Caco-2 (cell line): ENCODE data around the gene DNM1L. TPM values are rescaled to one million over a fixed set of nuclear protein-coding genes. Genes with fewer than 3 reads are reported as not detected.

Experiments used
- BruUV-seq: library from RNA; stranded (reverse); fragments of 400-500 nt; replicated peaks from 2 replicates; lab custom pipeline; 2021; lab: Mats Ljungman, UMichigan
- CTCF ChIA-PET: fragments of 300-600 bp; sonication (Branson Sonifier 250); formaldehyde crosslinking; loops from one replicate; lab custom pipeline; 2022; ENCODE audit warnings: antibody characterized with exemption; lab: Charles Lee
- POLR2A ChIA-PET: fragments of 300-600 bp; sonication (Branson Sonifier 250); formaldehyde crosslinking; loops from one replicate; lab custom pipeline; 2022; ENCODE audit warnings: antibody characterized with exemption; lab: Charles Lee
- DNase-seq, 2 experiments: peaks; one replicate each; pipeline versions ENCODE4 v3.0.0 to v3.0.0-alpha.2; 2020 to 2022
- H3K27me3 ChIP-seq: replicated peaks from 2 replicates; pipeline ENCODE4 v1.6.0; 2011; ENCODE audit warnings: low read length; ENCODE audit not compliant: control insufficient read depth, insufficient read depth
- H3K36me3 ChIP-seq: 2 replicates; pipeline ENCODE4 v1.5.1; 2011; ENCODE audit warnings: low read length; ENCODE audit not compliant: control insufficient read depth, insufficient read depth
- H3K4me1 ChIP-seq: fragments of 250-450 bp; sonication (Bioruptor Pico); 2 replicates; pipeline ENCODE4 v1.5.1; 2020; ENCODE audit warnings: mild to moderate bottlenecking
- H3K4me3 ChIP-seq: 2 replicates; pipeline ENCODE4 v1.5.1; 2011; ENCODE audit warnings: low read depth, mild to moderate bottlenecking, control low read depth, low read length
- H3K9me3 ChIP-seq: fragments of 250-450 bp; sonication (Bioruptor Pico); 2 replicates; pipeline ENCODE4 v1.5.1; 2020; ENCODE audit warnings: mild to moderate bottlenecking, moderate library complexity
- H3K27ac Mint-ChIP-seq: one replicate; pipeline ENCODE4 v1.8.0; 2022; ENCODE audit warnings: mixed read lengths; ENCODE audit not compliant: unreplicated experiment
- H3K27me3 Mint-ChIP-seq: one replicate; pipeline ENCODE4 v1.8.0; 2022; ENCODE audit warnings: mixed read lengths; ENCODE audit not compliant: insufficient read depth, unreplicated experiment
- H3K36me3 Mint-ChIP-seq: one replicate; pipeline ENCODE4 v1.8.0; 2022; ENCODE audit warnings: mild to moderate bottlenecking, mixed read lengths; ENCODE audit not compliant: insufficient read depth, unreplicated experiment
- H3K4me1 Mint-ChIP-seq: one replicate; pipeline ENCODE4 v1.8.0; 2022; ENCODE audit warnings: low read depth, mixed read lengths; ENCODE audit not compliant: unreplicated experiment
- H3K4me3 Mint-ChIP-seq: one replicate; pipeline ENCODE4 v1.8.0; 2022; ENCODE audit warnings: mild to moderate bottlenecking, moderate library complexity, mixed read lengths; ENCODE audit not compliant: unreplicated experiment
- H3K9me3 Mint-ChIP-seq: one replicate; pipeline ENCODE4 v1.8.0; 2022; ENCODE audit warnings: mixed read lengths; ENCODE audit not compliant: unreplicated experiment
- intact Hi-C: fragments of 100-400 bp; cut with micrococcal nuclease; formaldehyde crosslinking; loops from one replicate; pipeline ENCODE4 v1.10.0; 2022; ENCODE audit not compliant: unreplicated experiment
- total RNA-seq: library from RNA; stranded (reverse); gene quantifications from 2 replicates; pipeline ENCODE4 v1.2.3, GENCODE V29; 2022
- TF ChIP-seq, protein P1 (sequence below), 2 experiments: fragments of 200-600 bp in 1 of 2; IDR thresholded peaks; 1 replicate in 1 of 2; 2 replicates in 1 of 2; pipeline versions ENCODE4 v1.5.1 to v1.8.0; 2011 to 2022; ENCODE audit warnings: antibody characterized with exemption in 1 of 2, control low read depth in 1 of 2, inconsistent platforms in 1 of 2, low read depth in 1 of 2, low read length in 1 of 2, mild to moderate bottlenecking in 1 of 2, moderate library complexity in 1 of 2; ENCODE audit not compliant: insufficient read depth in 1 of 2, severe bottlenecking in 1 of 2, unreplicated experiment in 1 of 2

DNM1L gene
- total RNA-seq, 1 experiment from 2014 or later, result 136 TPM

DNA sequence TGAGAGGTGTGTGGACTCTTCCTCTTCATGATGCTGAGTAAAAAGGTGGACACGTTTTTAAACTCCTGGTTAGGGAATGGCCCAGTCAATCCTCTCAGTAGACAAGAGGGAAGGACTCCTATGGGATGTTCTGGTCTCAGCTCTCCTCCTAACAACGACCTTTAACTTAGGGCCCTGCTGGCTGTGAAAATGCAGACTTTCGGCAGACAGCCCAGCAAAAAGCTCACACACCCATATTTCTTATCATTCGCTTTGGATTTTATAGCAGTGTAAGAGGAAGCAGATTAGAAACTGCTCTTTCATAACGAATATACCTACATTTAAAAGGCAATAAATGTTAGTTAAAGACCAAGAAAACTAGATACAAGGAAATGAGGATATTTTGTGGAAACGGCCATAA, 94.6 kb downstream of the DNM1L start:
- Mint-ChIP-seq H3K4me3 (no peak overlapping the region), H3K27ac (no peak overlapping the region), H3K27me3 (peaks cover 4% of the 10 kb centered on the region), H3K36me3 (no peaks in the 10 kb centered on the region), H3K4me1 (peaks cover 12% of the 10 kb centered on the region), H3K9me3 (no peaks in the 10 kb centered on the region)
- H3K9me3 ChIP-seq, result no peaks in the 10 kb centered on the region
- TF ChIP-seq, protein P1, sequence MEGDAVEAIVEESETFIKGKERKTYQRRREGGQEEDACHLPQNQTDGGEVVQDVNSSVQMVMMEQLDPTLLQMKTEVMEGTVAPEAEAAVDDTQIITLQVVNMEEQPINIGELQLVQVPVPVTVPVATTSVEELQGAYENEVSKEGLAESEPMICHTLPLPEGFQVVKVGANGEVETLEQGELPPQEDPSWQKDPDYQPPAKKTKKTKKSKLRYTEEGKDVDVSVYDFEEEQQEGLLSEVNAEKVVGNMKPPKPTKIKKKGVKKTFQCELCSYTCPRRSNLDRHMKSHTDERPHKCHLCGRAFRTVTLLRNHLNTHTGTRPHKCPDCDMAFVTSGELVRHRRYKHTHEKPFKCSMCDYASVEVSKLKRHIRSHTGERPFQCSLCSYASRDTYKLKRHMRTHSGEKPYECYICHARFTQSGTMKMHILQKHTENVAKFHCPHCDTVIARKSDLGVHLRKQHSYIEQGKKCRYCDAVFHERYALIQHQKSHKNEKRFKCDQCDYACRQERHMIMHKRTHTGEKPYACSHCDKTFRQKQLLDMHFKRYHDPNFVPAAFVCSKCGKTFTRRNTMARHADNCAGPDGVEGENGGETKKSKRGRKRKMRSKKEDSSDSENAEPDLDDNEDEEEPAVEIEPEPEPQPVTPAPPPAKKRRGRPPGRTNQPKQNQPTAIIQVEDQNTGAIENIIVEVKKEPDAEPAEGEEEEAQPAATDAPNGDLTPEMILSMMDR (IDR thresholded peaks at IDR 0.05; ENCODE audit: insufficient read depth in 1 of 2, low read depth in 1 of 2, low read length in 1 of 2, severe bottlenecking in 1 of 2, unreplicated experiment in 1 of 2), result no peak
- intact Hi-C loops, result no loop called here
- DNase-seq, result no peak
- POLR2A ChIA-PET, result no interaction called here
- no peaks in the 10 kb centered on the region for H3K36me3 ChIP-seq
- no peak overlapping the region for H3K4me3 ChIP-seq
- H3K4me1 ChIP-seq, result 0 out of 2 replicates have a peak, but pooled peaks cover 6% of the 10 kb centered on the region
- no peaks in the 10 kb centered on the region for H3K27me3 ChIP-seq
- no TSS peak for BruUV-seq
- CTCF ChIA-PET, result interaction anchor here (0.6 to 1.2 kb wide), 4 partner anchors 18 to 408 kb away, joined by 3 to 5 read pairs (median 3); partner anchors contain the start of gene YARS2

DNA sequence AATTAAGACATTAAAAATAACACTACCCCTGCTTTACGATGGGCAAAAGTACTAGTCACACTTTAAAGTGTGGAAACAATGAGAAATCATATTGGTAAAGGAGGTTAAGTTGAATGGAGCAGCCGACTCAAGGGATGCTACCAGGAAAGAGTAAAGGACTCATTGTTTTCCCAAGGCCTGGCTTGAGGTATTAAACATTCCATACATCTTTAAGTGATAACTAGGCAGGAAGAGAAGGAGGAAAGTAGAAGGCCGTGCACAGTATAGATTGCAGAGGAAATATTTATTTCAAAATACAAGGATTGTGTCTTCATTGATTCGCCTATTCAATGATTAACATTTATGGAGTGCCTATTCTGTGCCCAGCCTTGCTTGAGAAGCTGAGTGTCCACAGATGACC, 97.2 kb downstream of the DNM1L start:
- Histone ChIP-seq H3K36me3 (no peaks in the 10 kb centered on the region), H3K4me1 (0 out of 2 replicates have a peak, but pooled peaks cover 6% of the 10 kb centered on the region), H3K27me3 (no peaks in the 10 kb centered on the region), H3K9me3 (no peaks in the 10 kb centered on the region), H3K4me3 (no peak overlapping the region)
- TF ChIP-seq, protein P1 (IDR thresholded peaks at IDR 0.05; ENCODE audit: insufficient read depth in 1 of 2, low read depth in 1 of 2, low read length in 1 of 2, severe bottlenecking in 1 of 2, unreplicated experiment in 1 of 2), result no peak
- no TSS peak for BruUV-seq
- ChIA-PET CTCF (no interaction called here), POLR2A (no interaction called here)
- Mint-ChIP-seq H3K4me1 (peaks cover 12% of the 10 kb centered on the region), H3K4me3 (no peak overlapping the region), H3K27ac (no peak overlapping the region), H3K9me3 (no peaks in the 10 kb centered on the region), H3K27me3 (no peaks in the 10 kb centered on the region), H3K36me3 (no peaks in the 10 kb centered on the region)
- no peak for DNase-seq
- intact Hi-C loops, result no loop called here

DNA sequence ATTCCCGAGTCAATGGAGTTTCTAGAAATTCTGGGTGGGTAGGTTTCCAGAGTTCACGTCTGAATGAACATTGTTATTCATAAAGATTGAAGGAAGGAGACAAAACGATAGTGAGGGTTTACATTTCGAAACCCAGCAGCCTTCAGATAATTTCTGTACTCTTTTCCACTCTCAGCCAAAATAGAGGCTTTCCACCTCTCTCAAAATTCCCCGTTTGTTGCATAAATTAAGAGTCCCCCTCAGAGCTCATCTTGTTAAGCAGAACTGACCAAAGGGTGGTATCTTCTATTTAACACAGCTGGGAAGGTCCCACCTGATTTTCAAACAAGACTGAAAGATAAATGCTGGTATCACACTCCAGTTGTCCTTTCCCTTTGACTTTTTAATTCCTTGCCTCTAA, 98.1 kb downstream of the DNM1L start:
- H3K9me3 Mint-ChIP-seq, result no peaks in the 10 kb centered on the region
- peaks cover 12% of the 10 kb centered on the region for H3K4me1 Mint-ChIP-seq
- POLR2A ChIA-PET, result no interaction called here
- BruUV-seq, result no TSS peak
- H3K4me3 Mint-ChIP-seq, result no peak overlapping the region
- peaks cover 2% of the 10 kb centered on the region for H3K36me3 Mint-ChIP-seq
- TF ChIP-seq, protein P1 (IDR thresholded peaks at IDR 0.05; ENCODE audit: insufficient read depth in 1 of 2, low read depth in 1 of 2, low read length in 1 of 2, severe bottlenecking in 1 of 2, unreplicated experiment in 1 of 2), result no peak
- CTCF ChIA-PET, result interaction anchor here (1.1 kb wide), 1 partner anchor 22 kb away, joined by 3 read pairs; the partner anchor contains the start of gene YARS2
- H3K9me3 ChIP-seq, result no peaks in the 10 kb centered on the region
- no peaks in the 10 kb centered on the region for H3K36me3 ChIP-seq
- H3K27me3 ChIP-seq, result no peaks in the 10 kb centered on the region
- no peak overlapping the region for H3K4me3 ChIP-seq
- intact Hi-C loops, result no loop called here
- no peaks in the 10 kb centered on the region for H3K27me3 Mint-ChIP-seq
- no peak for DNase-seq
- 0 out of 2 replicates have a peak, but pooled peaks cover 6% of the 10 kb centered on the region for H3K4me1 ChIP-seq
- H3K27ac Mint-ChIP-seq, result no peak overlapping the region
